ENCODE measurements around the gene COL26A1.
"Not testable (repeated sequence)": the region's sequence is repeated elsewhere in the genome, so short reads cannot be mapped to it uniquely, and the experiment has no call there.

Gene COL26A1

DNA sequence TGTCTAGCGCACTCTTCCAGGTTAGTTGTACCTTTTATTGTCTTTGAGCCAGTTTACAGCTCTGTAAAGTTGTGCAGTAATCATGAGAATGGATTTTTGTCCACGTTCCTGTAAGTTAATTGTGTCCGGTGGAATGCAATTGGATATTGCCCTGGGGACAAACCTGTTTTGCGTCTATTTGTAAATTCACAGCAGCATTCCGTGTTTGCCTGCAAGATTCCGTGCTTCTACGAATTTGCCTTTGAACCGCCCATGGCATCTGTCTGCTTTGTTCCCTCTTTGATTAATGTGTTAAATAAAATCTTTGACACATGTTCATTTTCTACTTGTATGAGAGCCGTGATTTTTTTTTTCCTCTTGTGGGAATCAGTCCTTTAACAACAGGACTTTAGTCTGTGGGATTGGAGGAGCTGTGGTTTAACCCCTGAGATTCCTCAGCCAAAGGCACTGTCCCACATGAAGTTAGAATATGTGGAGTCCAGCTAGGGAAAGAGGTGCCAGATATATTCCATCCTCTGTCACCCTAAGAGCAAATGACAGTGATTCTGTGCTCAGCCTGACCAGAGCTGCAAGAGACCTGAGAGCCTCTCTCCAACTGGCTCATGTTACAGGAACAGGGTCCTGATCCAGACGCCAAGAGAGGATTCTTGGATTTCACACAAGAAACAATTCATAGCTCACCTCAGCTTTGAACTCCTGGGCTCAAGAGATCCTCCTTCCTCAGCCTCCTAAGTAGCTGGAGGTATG lies 126.3 kb downstream of the COL26A1 start:
- no peak overlapping the region for H3K4me3 ChIP-seq (ENCODE audit: low read depth, low read length)

DNA sequence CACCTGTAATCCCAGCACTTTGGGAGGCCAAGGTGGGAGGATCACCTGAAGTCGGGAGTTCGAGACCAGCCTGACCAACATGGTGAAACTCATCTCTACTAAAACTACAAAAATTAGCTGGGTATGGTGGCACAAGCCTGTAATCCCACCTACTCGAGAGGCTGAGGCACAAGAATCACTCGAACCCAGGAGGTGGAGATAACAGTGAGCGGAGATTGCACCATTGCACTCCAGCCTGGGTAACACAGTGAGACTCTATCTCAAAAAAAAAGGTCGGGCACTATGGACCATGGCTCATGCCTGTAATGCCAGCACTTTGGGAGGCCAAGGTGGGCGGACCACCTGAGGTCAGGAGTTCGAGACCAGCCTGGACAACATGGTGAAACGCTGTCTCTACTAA lies 127.8 kb downstream of the COL26A1 start:
- H3K4me3 ChIP-seq (ENCODE audit: low read depth, low read length): not testable (repeated sequence)

DNA sequence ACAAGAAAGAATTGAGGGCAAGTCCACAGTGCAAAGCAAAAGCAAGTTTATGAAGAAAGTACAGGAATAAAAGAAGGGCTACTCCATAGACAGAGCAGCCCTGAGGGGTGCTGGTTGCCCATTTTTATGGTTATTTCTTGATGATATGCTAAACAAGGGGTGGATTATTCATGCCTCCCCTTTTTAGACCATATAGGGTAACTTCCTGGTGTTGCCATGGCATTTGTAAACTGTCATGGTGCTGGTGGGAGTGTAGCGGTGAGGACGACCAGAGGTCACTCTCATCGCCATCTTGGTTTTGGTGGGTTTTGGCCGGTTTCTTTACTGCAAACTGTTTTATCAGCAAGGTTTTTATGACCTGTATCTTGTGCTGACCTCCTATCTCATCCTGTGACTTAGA lies 128.8 kb downstream of the COL26A1 start:
- H3K4me3 ChIP-seq (ENCODE audit: low read depth, low read length): not testable (repeated sequence)

DNA sequence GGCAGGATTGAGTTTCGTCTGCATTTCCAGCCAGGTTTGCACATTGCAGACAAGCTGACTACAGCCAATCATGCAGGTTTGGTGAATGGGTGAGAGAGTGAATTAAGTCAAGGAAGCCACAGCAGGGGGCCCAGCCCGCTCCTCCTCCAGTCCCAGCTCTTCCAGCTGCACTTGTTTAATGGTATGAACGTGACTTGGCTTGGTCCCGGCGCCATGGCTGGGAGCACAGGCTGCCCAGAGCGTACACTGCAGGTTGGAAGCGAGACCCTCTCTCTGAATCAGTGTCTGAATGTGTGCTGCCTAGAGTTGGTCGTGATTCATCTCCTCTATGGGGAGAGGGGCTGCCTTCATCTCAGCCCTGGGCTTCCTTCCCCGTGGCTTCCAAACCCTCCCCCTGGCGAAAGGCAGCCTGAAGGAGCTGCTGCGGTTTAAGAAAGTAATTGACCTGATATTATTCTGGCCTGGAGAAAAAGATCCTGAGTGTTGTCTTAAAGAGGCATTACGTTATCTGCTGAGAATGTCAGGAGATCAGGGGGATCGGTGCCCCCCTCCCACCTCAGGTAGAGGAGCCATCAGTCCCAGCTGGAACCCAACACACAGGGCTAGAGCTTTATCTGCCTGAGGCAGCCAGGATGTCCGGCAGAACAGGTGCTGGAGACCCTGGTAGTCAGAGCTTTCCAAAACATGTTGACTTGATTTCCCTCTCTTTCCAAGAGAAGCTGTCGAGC lies 132.1 kb downstream of the COL26A1 start:
- H3K4me3 ChIP-seq (ENCODE audit: low read depth, low read length): no peak overlapping the region

DNA sequence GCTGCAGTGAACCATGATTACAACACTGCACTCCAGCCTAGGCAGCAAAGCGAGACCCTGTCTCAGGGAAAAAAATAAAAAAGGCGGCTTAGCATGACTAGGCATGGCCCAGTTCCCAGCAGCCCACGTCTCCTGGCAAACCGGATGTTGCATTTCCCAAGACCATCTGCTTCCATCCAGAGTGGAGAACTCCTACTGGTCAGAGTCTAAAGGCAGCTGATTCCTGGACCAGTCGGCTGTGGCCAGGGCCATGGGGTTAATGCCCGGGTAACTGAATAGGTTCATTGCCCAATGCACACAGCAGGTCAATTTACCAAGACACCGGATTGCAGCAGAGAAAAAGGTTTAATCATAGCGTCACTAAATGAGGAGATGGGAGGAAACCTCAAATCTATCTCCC lies 133.3 kb downstream of the COL26A1 start:
- H3K4me3 ChIP-seq (ENCODE audit: low read depth, low read length): no peak overlapping the region

DNA sequence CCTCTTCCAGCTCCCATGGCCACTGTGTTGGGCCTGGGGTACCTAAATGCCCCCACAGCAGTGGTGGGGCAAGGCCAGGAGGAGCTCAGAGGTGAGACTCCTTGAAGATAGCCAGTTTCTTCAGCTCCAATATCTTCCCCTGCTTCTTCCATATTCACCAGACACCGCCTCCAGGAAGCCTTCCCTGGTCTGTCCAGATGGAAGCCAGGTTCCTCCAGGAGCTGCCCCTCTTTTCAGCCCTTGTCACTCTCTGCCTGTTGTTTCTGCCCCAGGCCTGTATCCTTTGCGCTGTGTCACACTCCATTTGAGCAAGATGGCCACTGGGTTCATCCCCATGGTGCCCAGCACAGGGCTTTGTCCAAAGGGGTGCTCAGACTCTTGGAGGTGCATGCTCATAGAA lies 138.7 kb downstream of the COL26A1 start:
- H3K4me3 ChIP-seq (ENCODE audit: low read depth, low read length): no peak overlapping the region

DNA sequence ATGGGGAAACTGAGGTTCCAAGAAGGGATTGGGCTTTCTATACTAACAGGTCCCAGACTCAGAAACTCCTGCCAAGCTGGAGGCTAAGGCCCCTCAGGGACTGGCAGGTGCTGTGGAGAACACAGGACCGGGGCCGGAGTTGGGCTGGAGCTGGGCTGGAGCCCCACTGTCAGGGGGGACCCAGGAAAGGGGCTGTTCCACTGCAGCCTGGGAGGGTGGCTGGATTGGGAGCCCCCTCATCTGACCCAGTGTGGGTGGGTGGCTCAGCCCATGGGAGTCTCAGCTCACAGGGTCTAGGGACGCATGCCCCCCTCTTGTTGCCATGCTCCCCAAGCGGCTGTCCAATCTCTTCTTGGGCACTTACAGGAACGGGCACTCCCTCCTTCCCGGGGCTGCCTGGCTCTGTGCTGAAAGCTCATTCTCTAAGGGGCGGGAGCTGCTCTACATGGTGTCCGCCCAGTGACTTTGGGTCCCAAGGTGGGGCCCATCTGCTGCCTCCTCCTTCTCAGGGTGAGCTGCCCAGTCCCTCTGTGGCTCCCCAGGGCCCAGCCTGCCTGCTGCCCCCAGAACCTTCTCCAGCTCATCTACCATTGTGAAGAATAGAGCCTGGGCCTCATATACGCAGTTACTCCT lies 139.9 kb downstream of the COL26A1 start:
- H3K4me3 ChIP-seq (ENCODE audit: low read depth, low read length): no peak overlapping the region

DNA sequence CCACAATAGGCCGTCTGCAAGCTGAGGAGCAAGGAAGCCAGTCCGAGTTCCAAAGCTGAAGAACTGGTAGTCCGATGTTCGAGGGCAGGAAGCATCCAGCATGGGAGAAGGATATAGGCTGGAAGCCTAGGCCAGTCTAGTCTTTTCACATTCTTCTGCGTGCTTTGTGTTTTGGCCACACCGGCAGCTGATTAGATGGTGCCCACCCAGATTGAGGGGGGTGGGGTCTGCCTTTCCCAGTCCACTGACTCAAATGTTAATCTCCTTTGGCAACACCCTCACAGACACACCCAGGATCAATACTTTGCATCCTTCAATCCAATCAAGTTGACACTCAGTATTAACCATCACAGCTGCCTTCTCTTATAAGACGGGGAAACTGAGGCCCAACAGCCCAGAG lies 142.8 kb downstream of the COL26A1 start:
- not testable (repeated sequence) for H3K4me3 ChIP-seq (ENCODE audit: low read depth, low read length)

DNA sequence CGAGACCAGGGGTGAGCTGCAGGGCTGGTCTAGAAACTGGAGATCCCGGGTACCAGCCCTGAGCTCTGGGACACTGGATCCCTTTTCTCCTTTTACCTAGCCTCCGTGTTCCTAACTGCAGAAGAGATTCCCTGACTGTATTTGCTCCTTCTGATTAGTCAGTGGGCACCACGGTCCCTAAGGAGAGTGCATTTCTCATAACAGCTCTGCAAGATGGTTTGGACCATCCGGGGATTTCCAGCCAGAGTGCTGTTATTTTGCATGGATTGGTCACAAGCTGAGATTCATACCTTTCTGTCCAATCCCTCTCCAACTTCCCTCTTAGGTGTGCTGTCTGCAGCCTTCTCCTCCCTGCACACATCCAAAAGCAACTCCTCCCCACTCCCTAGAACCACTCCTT lies 143.9 kb downstream of the COL26A1 start:
- H3K4me3 ChIP-seq (ENCODE audit: low read depth, low read length): no peak overlapping the region

DNA sequence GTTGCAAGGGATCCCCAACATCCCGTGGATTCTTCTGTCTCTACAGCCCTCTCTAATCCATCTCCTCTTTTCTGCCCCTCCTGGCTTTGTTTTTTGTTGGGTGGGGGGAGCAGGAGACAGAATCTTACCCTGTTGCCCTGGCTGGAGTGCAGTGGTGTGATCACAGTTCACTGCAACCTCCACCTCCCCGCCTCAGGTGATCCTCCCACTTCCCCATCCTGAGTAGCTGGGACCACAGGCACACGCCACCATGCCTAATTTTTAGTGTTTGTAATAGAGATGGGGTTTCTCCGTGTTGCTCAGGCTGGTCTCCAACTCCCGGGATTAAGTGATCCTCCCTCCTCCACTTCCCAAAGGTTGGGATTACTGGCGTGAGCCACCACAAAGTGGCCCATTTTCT lies 144.7 kb downstream of the COL26A1 start:
- no peak overlapping the region for H3K4me3 ChIP-seq (ENCODE audit: low read depth, low read length)

DNA sequence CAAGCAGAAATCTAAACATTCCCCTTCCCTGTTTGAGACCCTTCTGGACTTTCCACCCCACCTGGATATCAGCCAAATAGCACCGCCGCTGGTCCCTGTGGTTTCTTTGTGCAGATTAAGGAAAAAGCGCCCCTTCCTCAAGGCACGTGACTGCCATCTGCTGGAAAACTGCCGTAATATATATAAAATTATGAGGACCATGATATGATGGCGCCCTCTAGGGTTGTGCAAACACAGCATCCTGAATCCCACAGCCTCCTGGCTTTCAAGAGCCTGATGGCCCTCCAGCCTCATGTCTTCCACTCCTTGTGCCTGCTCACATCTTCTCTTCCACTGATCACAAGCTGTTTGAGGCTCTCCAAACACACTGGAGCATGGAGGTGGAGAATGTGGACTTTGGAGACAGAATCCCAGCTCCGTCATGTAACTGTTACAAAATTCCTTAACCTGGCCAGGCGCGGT lies 145.1 kb downstream of the COL26A1 start:
- H3K4me3 ChIP-seq (ENCODE audit: low read depth, low read length): no peak overlapping the region

DNA sequence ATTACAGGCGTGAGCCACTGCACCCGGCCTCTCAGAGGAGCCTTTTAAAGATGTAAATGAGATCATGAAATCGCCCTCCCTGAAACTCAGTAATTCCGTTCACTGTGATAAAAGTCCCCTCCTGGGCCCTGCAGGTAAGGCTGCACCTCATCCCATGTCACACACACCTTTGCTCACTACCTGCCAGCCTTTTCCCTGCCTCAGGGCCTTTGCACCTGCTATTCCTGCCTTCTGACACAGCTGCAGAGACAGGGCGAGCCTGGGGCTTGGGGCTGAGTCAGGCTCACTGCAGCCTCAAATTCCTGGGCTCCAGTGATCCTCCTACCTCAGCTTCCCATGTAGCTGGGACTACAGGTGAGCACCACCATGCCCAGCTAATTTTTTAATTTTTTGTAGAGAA lies 147.6 kb downstream of the COL26A1 start:
- H3K4me3 ChIP-seq (ENCODE audit: low read depth, low read length): no peak overlapping the region

DNA sequence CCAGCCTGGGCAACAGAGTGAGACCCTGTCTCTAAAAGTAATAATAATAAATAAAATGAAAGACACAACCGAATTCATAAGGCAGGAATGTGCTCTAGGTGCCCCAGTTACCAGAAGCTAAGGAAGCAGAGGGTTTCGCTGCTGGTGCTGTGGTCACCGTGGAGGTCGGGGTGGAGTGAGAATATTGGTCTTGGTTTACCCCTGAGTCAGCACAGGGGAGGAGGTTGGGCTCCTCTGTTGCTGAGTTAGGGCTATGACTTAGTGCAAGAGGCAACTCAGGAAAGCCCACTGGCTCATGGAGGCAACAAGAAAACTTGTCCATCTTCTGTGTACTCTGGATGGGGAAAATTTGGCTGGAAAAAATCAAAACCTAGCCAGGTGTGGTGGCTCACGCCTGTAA lies 149.3 kb downstream of the COL26A1 start:
- no peak overlapping the region for H3K4me3 ChIP-seq (ENCODE audit: low read depth, low read length)

DNA sequence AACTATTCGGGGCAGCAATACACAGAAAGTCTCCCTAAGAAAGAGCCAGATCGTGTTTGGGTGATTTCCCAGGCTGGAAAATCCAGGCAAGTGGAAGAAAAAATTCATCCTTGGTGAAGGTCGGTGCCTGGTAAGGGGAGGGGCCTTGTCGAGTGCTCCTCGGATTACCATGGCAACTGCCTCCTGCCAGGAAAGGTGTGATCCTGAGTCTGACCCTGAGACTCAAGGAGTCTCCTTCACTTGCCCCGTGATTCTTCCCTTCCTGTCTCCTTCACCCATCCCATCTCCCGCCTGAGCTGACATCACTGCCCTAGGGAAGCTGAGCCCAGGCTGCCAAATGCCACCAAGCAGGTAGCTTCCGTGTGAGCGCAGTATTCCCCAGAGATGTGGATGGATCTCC lies 154.2 kb downstream of the COL26A1 start:
- H3K4me3 ChIP-seq (ENCODE audit: low read depth, low read length): no peak overlapping the region

DNA sequence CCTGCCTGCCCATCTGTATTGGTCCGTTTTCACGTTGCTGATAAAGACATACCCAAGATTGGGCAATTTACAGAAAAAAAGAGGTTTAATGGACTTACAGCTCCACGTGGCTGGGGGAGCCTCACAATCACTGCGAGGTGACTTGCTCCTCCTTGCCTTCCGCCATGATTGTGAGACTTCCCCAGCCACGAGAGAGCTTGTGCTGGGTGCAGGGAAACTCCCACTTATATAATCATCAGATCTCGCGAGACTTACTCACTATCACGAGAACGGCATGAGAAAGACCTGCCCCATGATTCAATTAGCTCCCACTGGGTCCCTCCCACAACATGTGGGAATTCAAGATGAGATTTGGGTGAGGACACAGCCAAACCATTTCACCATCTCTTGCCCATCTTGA lies 154.6 kb downstream of the COL26A1 start:
- no peak overlapping the region for H3K4me3 ChIP-seq (ENCODE audit: low read depth, low read length)

DNA sequence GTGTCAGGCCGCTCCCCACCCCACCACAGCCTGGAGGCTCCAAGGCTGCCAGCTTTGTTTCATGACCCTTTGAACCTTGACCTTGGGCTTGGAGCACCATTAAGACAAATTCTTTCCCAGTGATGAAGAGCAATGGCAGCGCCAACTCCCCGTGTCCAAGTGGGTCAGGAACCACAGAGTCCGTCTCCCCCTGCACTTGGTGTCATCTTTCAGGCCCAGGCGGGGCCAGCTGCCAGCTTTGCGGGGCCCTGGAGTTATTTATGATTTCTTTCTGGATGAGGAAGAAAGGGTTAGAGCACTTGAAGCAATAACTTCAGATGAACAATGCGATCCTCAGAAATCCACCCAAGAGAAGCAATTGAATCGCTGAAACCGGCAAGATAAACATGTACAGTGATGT lies 155.7 kb downstream of the COL26A1 start:
- H3K4me3 ChIP-seq (ENCODE audit: low read depth, low read length): no peak overlapping the region

DNA sequence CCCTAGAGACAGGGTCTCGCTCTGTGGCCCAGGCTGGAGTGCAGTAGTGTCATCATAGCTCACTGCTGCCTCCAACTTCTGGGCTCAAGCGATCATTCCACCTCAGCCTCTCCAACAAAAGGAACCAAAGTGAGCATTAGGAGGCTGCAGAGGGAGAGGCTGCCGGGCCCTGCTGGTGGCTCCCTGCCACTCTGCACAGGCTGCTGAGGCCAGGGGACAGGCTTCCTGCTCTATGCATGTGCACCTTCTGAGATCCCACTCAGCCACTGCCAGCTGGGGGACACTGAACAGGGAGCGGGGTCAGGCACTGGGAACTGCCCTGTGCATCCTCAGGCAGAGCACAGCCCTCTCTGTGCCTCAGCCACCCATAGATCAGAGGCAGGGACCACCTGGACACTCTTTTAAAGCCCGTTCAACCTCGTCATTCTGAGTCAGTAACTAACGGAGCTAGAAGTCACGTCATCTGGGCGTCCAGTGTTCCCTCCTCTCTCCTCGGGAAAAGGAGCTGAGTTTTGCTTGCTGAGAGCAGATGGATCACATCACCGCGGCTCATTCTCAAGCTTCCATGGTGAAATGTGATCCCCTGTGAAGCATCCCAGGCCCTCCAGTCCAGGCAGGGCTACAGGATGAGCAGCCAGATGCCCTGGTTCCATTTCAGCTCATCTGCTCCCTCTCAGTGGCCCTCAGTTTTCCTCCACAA lies 156.8 kb downstream of the COL26A1 start:
- no peak overlapping the region for H3K4me3 ChIP-seq (ENCODE audit: low read depth, low read length)

DNA sequence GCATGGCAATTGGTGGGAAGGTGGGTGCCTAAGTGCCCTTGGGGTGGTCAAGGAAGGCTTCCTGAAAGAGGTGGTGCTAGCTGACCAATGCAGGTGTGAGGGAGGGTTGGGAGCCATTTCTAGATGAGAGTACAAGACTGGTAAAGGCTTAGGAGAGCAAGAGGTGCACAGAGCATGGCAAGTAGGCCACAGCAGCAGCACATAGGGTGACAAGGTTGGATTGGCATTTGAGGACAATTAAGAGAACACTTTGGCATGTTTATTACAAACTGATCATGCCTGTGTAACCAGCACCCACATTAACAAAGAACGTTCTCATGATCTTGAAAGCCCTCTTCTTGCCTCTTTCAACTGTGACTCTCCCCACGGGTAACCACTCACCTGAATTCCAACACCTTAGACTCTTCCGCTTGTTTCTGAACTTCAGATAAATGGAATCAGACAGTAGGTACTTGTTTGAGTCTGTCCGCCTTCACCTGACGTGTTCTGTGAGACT lies 158.8 kb downstream of the COL26A1 start:
- no peak overlapping the region for H3K4me3 ChIP-seq (ENCODE audit: low read depth, low read length)

DNA sequence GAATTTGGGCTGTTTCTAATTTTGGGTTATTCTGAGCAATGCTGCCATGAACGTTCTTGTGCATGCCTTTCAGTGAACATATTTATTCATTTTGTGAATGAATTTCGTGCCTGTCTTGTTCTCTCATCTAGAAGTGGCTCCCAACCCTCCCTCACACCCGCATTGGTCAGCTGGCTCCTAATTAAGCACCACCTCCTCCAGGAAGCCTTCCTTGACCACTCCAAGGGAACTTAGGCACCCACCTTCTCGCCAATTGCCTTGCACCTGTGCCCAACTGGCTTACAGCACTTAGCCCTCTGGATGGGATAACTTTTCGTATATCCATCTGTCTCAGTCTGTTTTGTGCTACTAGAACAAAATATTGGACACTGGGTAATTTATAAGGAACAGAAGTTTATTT lies 159.3 kb downstream of the COL26A1 start:
- no peak overlapping the region for H3K4me3 ChIP-seq (ENCODE audit: low read depth, low read length)

DNA sequence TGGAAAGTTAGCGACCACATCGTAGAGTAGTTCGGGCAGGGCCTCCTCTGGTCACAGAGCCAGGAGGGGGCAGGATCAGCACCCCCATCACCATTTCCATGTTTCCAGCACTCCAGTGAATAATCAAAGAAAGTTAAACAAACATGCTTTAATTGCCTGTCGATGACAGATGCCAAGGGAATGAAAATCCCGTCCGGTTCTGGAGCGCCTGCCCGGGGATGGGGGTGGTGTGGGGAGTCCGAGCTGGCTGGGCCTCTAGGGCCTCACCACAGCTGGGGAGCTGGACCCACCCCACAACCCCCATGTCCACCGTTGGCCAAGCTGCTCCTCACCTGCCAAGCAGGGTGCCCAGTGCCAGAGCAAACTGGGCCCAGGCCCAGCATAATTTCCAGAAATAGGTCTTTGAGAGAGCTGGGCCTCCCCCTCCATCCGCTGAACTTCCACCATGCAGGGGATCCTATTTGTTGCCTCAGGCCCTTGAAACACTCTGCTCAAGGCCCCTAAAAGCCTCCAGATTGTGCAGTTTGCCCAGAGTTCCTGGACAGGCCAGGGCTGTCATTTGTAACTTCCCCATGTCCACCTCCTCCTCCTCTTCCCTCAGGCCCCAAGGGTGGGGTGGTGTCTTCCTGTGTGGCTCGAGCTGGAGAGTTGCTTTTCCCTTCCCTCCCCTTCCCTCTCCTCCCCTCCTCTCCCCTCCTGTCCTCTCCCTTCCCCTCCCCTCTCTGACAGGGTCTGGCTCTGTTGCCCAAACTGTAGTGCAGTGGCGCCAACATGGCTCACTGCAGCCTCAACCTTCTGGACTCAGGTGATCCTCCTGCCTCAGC lies 165.4 kb downstream of the COL26A1 start:
- no peak overlapping the region for H3K4me3 ChIP-seq (ENCODE audit: low read depth, low read length)
